HUES6 (cell line): ENCODE measurements around the gene CELF5.

ENCODE experiments used
- H3K27ac ChIP-seq: 2 replicates; pipeline ENCODE4 v1.7.0; 2013; ENCODE audit warnings: low read depth, mild to moderate bottlenecking, low read length, inconsistent platforms
- H3K27me3 ChIP-seq: 2 replicates; pipeline ENCODE4 v1.6.1; 2013; ENCODE audit warnings: low read length; ENCODE audit not compliant: control insufficient read depth, insufficient read depth
- H3K36me3 ChIP-seq: 2 replicates; pipeline ENCODE4 v1.6.1; 2013; ENCODE audit warnings: low read length; ENCODE audit not compliant: control insufficient read depth, insufficient read depth
- H3K4me1 ChIP-seq: 2 replicates; pipeline ENCODE4 v1.6.1; 2013; ENCODE audit warnings: low read length; ENCODE audit not compliant: control insufficient read depth, insufficient read depth
- H3K4me3 ChIP-seq: 2 replicates; pipeline ENCODE4 v1.5.1; 2013; ENCODE audit warnings: low read depth, low read length
- H3K9ac ChIP-seq: one replicate; pipeline ENCODE4 v1.6.1; 2013; ENCODE audit warnings: mild to moderate bottlenecking, low read length
- H3K9me3 ChIP-seq: 2 replicates; pipeline ENCODE4 v1.6.1; 2013; ENCODE audit warnings: low read depth, low read length; ENCODE audit not compliant: control insufficient read depth, insufficient read depth

CELF5 gene

GRCh38 chr19:3268763-3269162, 44.3 kb downstream of the CELF5 start:
- Histone ChIP-seq H3K27ac (no peak overlapping the region), H3K9ac (no peak overlapping the region), H3K9me3 (peaks cover 7% of the 10 kb centered on the region; the same call in 1 of the 2 replicates), H3K27me3 (peaks cover 73% of the 10 kb centered on the region), H3K36me3 (no peaks in the 10 kb centered on the region), H3K4me3 (no peak overlapping the region), H3K4me1 (0 out of 2 replicates have a peak, but pooled peaks cover 3% of the 10 kb centered on the region)

- Histone ChIP-seq H3K4me1 (peaks cover 5% of the 10 kb centered on the region), H3K27me3 (peaks cover 86% of the 10 kb centered on the region), H3K9ac (no peak overlapping the region), H3K36me3 (no peaks in the 10 kb centered on the region), H3K27ac (no peak overlapping the region), H3K4me3 (no peak overlapping the region; the same call in 1 of the 2 replicates), H3K9me3 (peaks cover 7% of the 10 kb centered on the region; the same call in 1 of the 2 replicates)
These were observed 45.6 kb downstream of the CELF5 start for GRCh38 chr19:3269916-3270671.

GRCh38 chr19:3270902-3271301, 46.4 kb downstream of the CELF5 start:
- no peaks in the 10 kb centered on the region for H3K36me3 ChIP-seq
- H3K4me3 ChIP-seq: no peak overlapping the region
- H3K27me3 ChIP-seq: peaks cover 88% of the 10 kb centered on the region
- H3K27ac ChIP-seq: no peak overlapping the region
- H3K4me1 ChIP-seq: peaks cover 6% of the 10 kb centered on the region
- H3K9ac ChIP-seq: no peak overlapping the region
- peaks cover 7% of the 10 kb centered on the region; the same call in 1 of the 2 replicates for H3K9me3 ChIP-seq

DNA sequence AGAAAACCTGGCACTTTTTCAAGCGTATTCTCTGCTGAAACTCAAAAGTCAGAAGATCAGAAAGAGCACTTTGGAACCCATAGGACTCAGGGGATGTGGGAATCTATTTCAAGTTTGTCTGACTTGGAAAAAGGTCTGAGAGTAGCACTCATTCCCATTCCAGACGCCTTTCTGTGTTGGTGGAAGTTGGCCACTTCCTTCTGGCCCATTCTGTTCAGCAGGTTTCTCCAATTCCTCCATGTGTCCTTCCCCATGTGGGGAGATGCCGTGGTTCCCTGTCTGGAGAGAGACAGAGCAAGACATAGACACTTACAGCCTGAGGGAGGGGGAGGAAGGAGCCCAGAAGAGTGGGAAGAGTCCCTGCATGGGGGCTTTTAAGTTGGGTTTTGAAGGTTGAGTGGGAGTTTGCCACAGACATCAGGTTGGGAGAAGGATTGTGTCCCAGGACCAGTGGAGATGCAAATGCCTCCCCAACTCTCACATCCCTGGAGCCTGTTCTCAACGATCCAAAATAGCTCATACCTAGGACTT, 48.0 kb downstream of the CELF5 start:
- peaks cover 3% of the 10 kb centered on the region for H3K4me1 ChIP-seq
- no peak overlapping the region for H3K4me3 ChIP-seq
- peaks cover 73% of the 10 kb centered on the region for H3K27me3 ChIP-seq
- no peak overlapping the region for H3K27ac ChIP-seq
- peaks cover 7% of the 10 kb centered on the region; the same call in 1 of the 2 replicates for H3K9me3 ChIP-seq
- no peak overlapping the region for H3K9ac ChIP-seq
- no peaks in the 10 kb centered on the region for H3K36me3 ChIP-seq

DNA sequence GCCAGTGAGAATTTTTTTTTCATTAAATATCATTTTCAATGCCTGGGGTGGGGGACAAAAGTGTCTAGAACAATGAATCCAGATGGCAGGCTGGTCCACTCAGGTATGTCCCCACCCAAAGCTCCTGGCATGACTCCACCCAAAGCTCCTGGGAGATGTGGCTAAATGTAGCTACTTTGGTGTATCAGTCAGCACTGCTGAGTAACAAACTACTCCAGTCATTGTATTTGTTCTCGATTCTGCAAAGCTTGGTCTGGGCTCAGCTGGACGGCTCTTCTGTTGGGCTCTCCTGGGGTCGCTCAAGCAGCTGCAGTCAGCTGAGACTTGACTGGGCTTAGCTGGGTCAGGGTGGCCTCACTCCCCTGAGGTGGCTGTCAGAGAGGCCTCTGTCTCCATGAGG, 48.5 kb downstream of the CELF5 start:
- Histone ChIP-seq H3K9me3 (peaks cover 7% of the 10 kb centered on the region; the same call in 1 of the 2 replicates), H3K4me1 (peaks cover 3% of the 10 kb centered on the region), H3K27me3 (peaks cover 69% of the 10 kb centered on the region), H3K36me3 (no peaks in the 10 kb centered on the region), H3K27ac (no peak overlapping the region), H3K9ac (no peak overlapping the region), H3K4me3 (no peak overlapping the region)

GRCh38 chr19:3274245-3274941, 49.9 kb downstream of the CELF5 start:
- H3K4me3 ChIP-seq: no peak overlapping the region
- H3K27ac ChIP-seq: no peak overlapping the region
- peaks cover 59% of the 10 kb centered on the region for H3K27me3 ChIP-seq
- no peak overlapping the region for H3K9ac ChIP-seq
- H3K4me1 ChIP-seq: peaks cover 3% of the 10 kb centered on the region
- H3K36me3 ChIP-seq: no peaks in the 10 kb centered on the region
- peaks cover 7% of the 10 kb centered on the region; the same call in 1 of the 2 replicates for H3K9me3 ChIP-seq

GRCh38 chr19:3274942-3275582, 50.6 kb downstream of the CELF5 start:
- no peak overlapping the region for H3K9ac ChIP-seq

GRCh38 chr19:3275583-3276340, 51.3 kb downstream of the CELF5 start:
- Histone ChIP-seq H3K27ac (no peak overlapping the region), H3K9ac (no peak overlapping the region), H3K4me1 (peaks cover 3% of the 10 kb centered on the region), H3K27me3 (peaks cover 49% of the 10 kb centered on the region), H3K9me3 (peaks cover 7% of the 10 kb centered on the region; the same call in 1 of the 2 replicates), H3K36me3 (no peaks in the 10 kb centered on the region), H3K4me3 (peak overlapping the region; percentile 82)

More at GRCh38 chr19:3274942-3275582, 50.6 kb downstream of the CELF5 start:
- H3K36me3 ChIP-seq: no peaks in the 10 kb centered on the region
- H3K27ac ChIP-seq: no peak overlapping the region
- H3K4me3 ChIP-seq: peak overlapping the region; percentile 82
- H3K27me3 ChIP-seq: peaks cover 55% of the 10 kb centered on the region
- peaks cover 3% of the 10 kb centered on the region for H3K4me1 ChIP-seq
- H3K9me3 ChIP-seq: peaks cover 7% of the 10 kb centered on the region; the same call in 1 of the 2 replicates

DNA sequence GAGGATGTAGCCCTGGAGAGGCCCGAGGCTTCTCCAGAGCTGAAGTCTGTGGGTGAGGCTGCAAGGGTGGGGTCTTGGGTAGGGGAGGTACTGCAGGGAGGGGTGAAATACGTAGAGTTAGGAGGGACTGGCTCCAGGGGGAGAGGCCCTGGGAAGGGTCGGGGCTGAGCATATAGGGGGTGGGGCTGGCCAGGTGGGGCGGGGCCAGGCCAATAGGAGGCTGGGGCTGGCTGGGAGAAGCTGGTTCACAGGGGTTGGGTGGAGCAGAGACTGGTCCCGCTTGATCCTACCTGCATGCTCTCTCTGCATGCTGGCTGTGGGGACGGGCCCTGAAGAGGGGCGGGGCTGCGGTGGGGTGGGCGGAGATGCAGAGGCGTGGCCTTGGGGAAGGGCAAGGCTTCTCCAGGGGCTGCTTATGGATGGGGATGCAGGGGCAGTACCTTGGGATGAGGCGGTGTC, 51.9 kb downstream of the CELF5 start:
- peak overlapping the region; percentile 58 for H3K4me3 ChIP-seq
- peaks cover 3% of the 10 kb centered on the region for H3K4me1 ChIP-seq
- H3K27ac ChIP-seq: no peak overlapping the region
- H3K27me3 ChIP-seq: peaks cover 45% of the 10 kb centered on the region
- H3K9ac ChIP-seq: no peak overlapping the region
- H3K36me3 ChIP-seq: no peaks in the 10 kb centered on the region
- peaks cover 7% of the 10 kb centered on the region; the same call in 1 of the 2 replicates for H3K9me3 ChIP-seq

GRCh38 chr19:3277649-3278048, 53.2 kb downstream of the CELF5 start:
- Histone ChIP-seq H3K4me1 (peaks cover 3% of the 10 kb centered on the region), H3K9ac (no peak overlapping the region), H3K9me3 (peaks cover 7% of the 10 kb centered on the region; the same call in 1 of the 2 replicates), H3K27me3 (peaks cover 41% of the 10 kb centered on the region), H3K27ac (no peak overlapping the region), H3K36me3 (no peaks in the 10 kb centered on the region), H3K4me3 (no peak overlapping the region)
